IMR-90 (cell line): Measurements from ENCODE around the gene BAD. TPM values are rescaled to one million over a fixed set of nuclear protein-coding genes. Genes with fewer than 3 reads are reported as not detected.

Experiments
- ATAC-seq: fragments of 200-7000 bp; cut with Tn5 transposase; 2 replicates; pipeline ENCODE4 v1.9.1; 2020; ENCODE audit warnings: low read depth, mild to moderate bottlenecking, moderate library complexity
- BruUV-seq: library from RNA; stranded (reverse); fragments of 400-500 nt; replicated peaks from 2 replicates; lab custom pipeline; 2021; lab: Mats Ljungman, UMichigan
- CTCF ChIA-PET: fragments of 300-600 bp; formaldehyde crosslinking; extraction: SDS; loops from one replicate; lab custom pipeline; 2021; ENCODE audit warnings: antibody characterized with exemption; lab: Yijun Ruan, JAX
- POLR2A ChIA-PET: fragments of 300-600 bp; sonication (Branson Sonifier 250); formaldehyde crosslinking; loops from one replicate; lab custom pipeline; 2022; ENCODE audit warnings: antibody characterized with exemption; ENCODE audit not compliant: unreplicated experiment; lab: Charles Lee
- DNase-seq: peaks from one replicate; pipeline ENCODE4 v3.0.0; 2013
- H2AFZ ChIP-seq: replicated peaks from 2 replicates; pipeline ENCODE3; 2013; ENCODE audit warnings: low read length, mild to moderate bottlenecking; ENCODE audit not compliant: poor library complexity
- H2AK5ac ChIP-seq: 2 replicates; pipeline ENCODE4 v1.6.1; 2013; ENCODE audit warnings: low read depth, low read length, inconsistent platforms
- H2AK9ac ChIP-seq: replicated peaks from 2 replicates; pipeline ENCODE3; 2013; ENCODE audit warnings: mild to moderate bottlenecking, low read depth, low read length, moderate library complexity; ENCODE audit not compliant: poor library complexity
- H2BK120ac ChIP-seq: 2 replicates; pipeline ENCODE4 v1.6.1; 2013; ENCODE audit warnings: low read depth, low read length, inconsistent platforms
- H2BK15ac ChIP-seq: 3 replicates; pipeline ENCODE4 v1.6.1; 2013; ENCODE audit warnings: low read depth, low read length, inconsistent platforms
- H2BK20ac ChIP-seq: 2 replicates; pipeline ENCODE4 v1.6.1; 2013; ENCODE audit warnings: low read depth, mild to moderate bottlenecking, inconsistent platforms, low read length, moderate library complexity
- H2BK5ac ChIP-seq: 2 replicates; pipeline ENCODE4 v1.6.1; 2013; ENCODE audit warnings: mild to moderate bottlenecking, low read depth, low read length, inconsistent platforms; ENCODE audit not compliant: poor library complexity, severe bottlenecking
- H3K14ac ChIP-seq: replicated peaks from 2 replicates; pipeline ENCODE4 v1.6.1; 2013; ENCODE audit warnings: low read depth, low read length, inconsistent platforms
- H3K18ac ChIP-seq: 2 replicates; pipeline ENCODE4 v1.6.1; 2013; ENCODE audit warnings: low read depth, low read length, control low read depth
- H3K23ac ChIP-seq: 2 replicates; pipeline ENCODE4 v1.6.1; 2013; ENCODE audit warnings: low read depth, low read length, inconsistent platforms
- H3K27ac ChIP-seq: 2 replicates; pipeline ENCODE4 v1.5.1; 2013; ENCODE audit warnings: mild to moderate bottlenecking, control low read depth, low read length; ENCODE audit not compliant: insufficient read depth
- H3K27me3 ChIP-seq: 2 replicates; pipeline ENCODE4 v1.6.1; 2013; ENCODE audit warnings: low read length; ENCODE audit not compliant: control insufficient read depth, insufficient read depth
- H3K36me3 ChIP-seq: 2 replicates; pipeline ENCODE4 v1.6.1; 2013; ENCODE audit warnings: low read length, mixed read lengths; ENCODE audit not compliant: control insufficient read depth, insufficient read depth
- H3K4ac ChIP-seq: 2 replicates; pipeline ENCODE4 v1.6.1; 2013; ENCODE audit warnings: low read depth, low read length, inconsistent platforms
- H3K4me1 ChIP-seq: 2 replicates; pipeline ENCODE4 v1.6.1; 2013; ENCODE audit warnings: low read length, mixed read lengths; ENCODE audit not compliant: control insufficient read depth, insufficient read depth
- H3K4me2 ChIP-seq: 2 replicates; pipeline ENCODE4 v1.6.1; 2013; ENCODE audit warnings: low read depth, mild to moderate bottlenecking, control low read depth, low read length, moderate library complexity
- H3K4me3 ChIP-seq: 2 replicates; pipeline ENCODE4 v1.5.1; 2013; ENCODE audit warnings: low read depth, mild to moderate bottlenecking, control low read depth, low read length, moderate library complexity; ENCODE audit not compliant: insufficient read depth
- H3K56ac ChIP-seq: 2 replicates; pipeline ENCODE4 v1.6.1; 2013; ENCODE audit warnings: low read length, inconsistent platforms; ENCODE audit not compliant: insufficient read depth; ENCODE audit errors: extremely low read depth
- H3K79me1 ChIP-seq, 2 experiments: 2 replicates each; pipeline ENCODE4 v1.6.1; 2013; ENCODE audit warnings: low read length in 2 of 2, inconsistent platforms in 1 of 2, low read depth in 1 of 2
- H3K9ac ChIP-seq: 2 replicates; pipeline ENCODE4 v1.6.1; 2013; ENCODE audit warnings: low read depth, low read length, control low read depth
- H3K9me1 ChIP-seq: 2 replicates; pipeline ENCODE4 v1.6.1; 2013; ENCODE audit warnings: low read length, inconsistent platforms; ENCODE audit not compliant: insufficient read depth
- H3K9me3 ChIP-seq: 2 replicates; pipeline ENCODE4 v1.6.1; 2013; ENCODE audit warnings: low read length; ENCODE audit not compliant: control insufficient read depth, insufficient read depth
- H4K20me1 ChIP-seq: 2 replicates; pipeline ENCODE4 v1.6.1; 2013; ENCODE audit warnings: low read length, inconsistent platforms; ENCODE audit not compliant: insufficient read depth
- H4K5ac ChIP-seq: 2 replicates; pipeline ENCODE4 v1.6.1; 2013; ENCODE audit warnings: mild to moderate bottlenecking, low read depth, low read length, control low read depth
- H4K8ac ChIP-seq, 2 experiments: 2 replicates each; pipeline ENCODE4 v1.6.1; 2013; ENCODE audit warnings: low read depth in 2 of 2, low read length in 2 of 2, control low read depth in 1 of 2, inconsistent platforms in 1 of 2
- H4K91ac ChIP-seq: 2 replicates; pipeline ENCODE4 v1.6.1; 2013; ENCODE audit warnings: low read depth, low read length, inconsistent platforms; ENCODE audit not compliant: insufficient read depth
- BHLHE40 ChIP-seq: fragments of 150-350 bp; IDR thresholded peaks from 2 replicates; pipeline ENCODE4 v1.6.1; 2016; ENCODE audit warnings: mild to moderate bottlenecking, low read depth, low read length
- CEBPB ChIP-seq: IDR thresholded peaks from 2 replicates; pipeline ENCODE4 v1.6.1; 2012; ENCODE audit warnings: low read depth, low read length, improper control_type of control experiment
- CHD1 ChIP-seq: IDR thresholded peaks from 2 replicates; pipeline ENCODE4 v1.6.1; 2012; ENCODE audit warnings: low read depth, low read length, improper control_type of control experiment
- FOS ChIP-seq: fragments of 150-350 bp; IDR thresholded peaks from 2 replicates; pipeline ENCODE4 v1.6.1; 2016; ENCODE audit warnings: low read depth, low read length
- MAFK ChIP-seq: IDR thresholded peaks from 2 replicates; pipeline ENCODE4 v1.6.1; 2012; ENCODE audit warnings: low read depth, low read length, improper control_type of control experiment
- MAZ ChIP-seq: IDR thresholded peaks from 2 replicates; pipeline ENCODE4 v1.6.1; 2012; ENCODE audit warnings: low read depth, mild to moderate bottlenecking, low read length, improper control_type of control experiment, moderate library complexity, borderline replicate concordance
- MXI1 ChIP-seq: IDR thresholded peaks from 2 replicates; pipeline ENCODE4 v1.6.1; 2012; ENCODE audit warnings: low read depth, mild to moderate bottlenecking, low read length, moderate library complexity, borderline replicate concordance
- NFE2L2 ChIP-seq: fragments of 150-350 bp; IDR thresholded peaks from 2 replicates; pipeline ENCODE4 v1.6.1; 2016; ENCODE audit warnings: low read depth, mild to moderate bottlenecking, low read length
- POLR2A ChIP-seq: IDR thresholded peaks from 2 replicates; pipeline ENCODE4 v1.6.1; 2012; ENCODE audit warnings: mild to moderate bottlenecking, low read depth, low read length
- RAD21 ChIP-seq: IDR thresholded peaks from 2 replicates; pipeline ENCODE4 v1.6.1; 2012; ENCODE audit warnings: low read length, improper control_type of control experiment
- RCOR1 ChIP-seq: IDR thresholded peaks from 2 replicates; pipeline ENCODE4 v1.6.1; 2012; ENCODE audit warnings: mild to moderate bottlenecking, low read length, improper control_type of control experiment; ENCODE audit not compliant: insufficient replicate concordance
- RFX5 ChIP-seq: IDR thresholded peaks from 2 replicates; pipeline ENCODE4 v1.8.0; 2012; ENCODE audit warnings: low read depth, mild to moderate bottlenecking, low read length, moderate library complexity
- SMC3 ChIP-seq: fragments of 150-350 bp; IDR thresholded peaks from 2 replicates; pipeline ENCODE4 v1.6.1; 2016; ENCODE audit warnings: low read depth, mild to moderate bottlenecking, antibody characterized with exemption, low read length, moderate library complexity
- WGBS, 2 experiments: methylation state at CpG; one replicate each; pipeline versions ENCODE4 v1.1.5 to v1.1.7; 2013; ENCODE audit warnings: missing lambda C conversion rate in 2 of 2; ENCODE audit not compliant: insufficient read length in 1 of 2; ENCODE audit errors: extremely low coverage in 2 of 2; 5-methylcytosine and 5-hydroxymethylcytosine counted together
- dilution Hi-C: fragments of 300-500 bp; cut with HindIII; formaldehyde crosslinking; loops from one replicate; pipeline ENCODE4 v1.14.3; 2018; ENCODE audit warnings: low sequenced_read_pairs; ENCODE audit not compliant: unreplicated experiment
- in situ Hi-C: fragments of 300-500 bp; cut with MboI; formaldehyde crosslinking; loops from 3 replicates; pipeline ENCODE4 v1.14.3; 2019; ENCODE audit warnings: low sequenced_read_pairs, inconsistent platforms, mixed read lengths
- intact Hi-C: fragments of 100-400 bp; cut with micrococcal nuclease; formaldehyde crosslinking; loops from 2 replicates; pipeline ENCODE4 v1.10.0; 2022
- polyA plus RNA-seq, 3 experiments: library from polyadenylated mRNA; depleted of rRNA; stranded (reverse); fragments of >200 nt; gene quantifications; 2 replicates each; pipeline ENCODE4 v1.2.3, GENCODE V29; 2012; ENCODE audit warnings: low replicate concordance in 1 of 3
- total RNA-seq: library from RNA; depleted of rRNA; stranded (reverse); fragments of >200 nt; gene quantifications from 2 replicates; pipeline ENCODE4 v1.2.3, GENCODE V29; 2012
- TF ChIP-seq, protein P1 (sequence below): fragments of 150-350 bp; IDR thresholded peaks from 2 replicates; pipeline ENCODE4 v1.6.1; 2017; ENCODE audit warnings: mild to moderate bottlenecking, antibody characterized with exemption, low read length, low read depth
- TF ChIP-seq, protein P2 (sequence below): fragments of 150-350 bp; IDR thresholded peaks from 2 replicates; pipeline ENCODE4 v1.6.1; 2016; ENCODE audit warnings: low read depth, mild to moderate bottlenecking, low read length, moderate library complexity, borderline replicate concordance
- TF ChIP-seq, protein P3 (sequence below): conservative IDR thresholded peaks from 2 replicates; pipeline ENCODE4 v1.5.1; 2012; ENCODE audit warnings: mild to moderate bottlenecking, low read depth, low read length, improper control_type of control experiment

Gene BAD
- total and polyA plus RNA-seq, 2 of the 4 experiments (the other 2 are of a cell fraction) = 30.3 to 68.0 TPM

DNA sequence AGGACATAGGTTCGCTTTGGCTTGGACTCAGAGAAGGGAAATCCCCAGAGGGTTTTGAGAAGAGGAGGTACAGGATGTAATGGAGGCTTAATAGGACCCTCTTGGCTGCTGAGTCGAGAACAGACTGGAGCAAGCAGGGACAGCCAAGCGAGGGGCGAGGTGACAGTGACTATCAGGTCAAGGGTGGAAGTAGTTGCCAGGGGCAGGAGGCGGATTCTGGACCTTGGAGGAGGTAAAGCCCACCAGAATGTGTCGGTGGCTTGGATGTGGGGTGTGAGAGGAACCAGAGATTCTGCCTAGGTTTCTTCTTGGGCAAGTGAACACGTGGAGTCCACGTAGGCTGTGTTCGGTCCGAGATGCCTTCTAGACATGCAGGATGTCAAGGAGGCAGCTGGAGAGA, 28.5 kb upstream of the BAD start:
- Histone ChIP-seq H4K8ac (no peak overlapping the region), H2AFZ (no peak overlapping the region), H3K4me1 (no peaks in the 10 kb centered on the region), H3K4me2 (no peak overlapping the region), H3K4ac (no peak overlapping the region), H2BK5ac (no peak overlapping the region), H2BK20ac (no peak overlapping the region), H3K18ac (no peak overlapping the region), H2BK15ac (no peak overlapping the region), H3K4me3 (no peak overlapping the region), H2AK9ac (no peak overlapping the region), H2BK120ac (no peak overlapping the region), H3K36me3 (peaks cover 12% of the 10 kb centered on the region; the same call in 1 of the 2 replicates), H3K9me3 (no peaks in the 10 kb centered on the region), H3K14ac (no peak overlapping the region), H4K5ac (no peak overlapping the region), H3K27ac (no peak overlapping the region), H2AK5ac (no peak overlapping the region), H3K23ac (no peak overlapping the region), H3K79me1 (peaks cover 5 to 27% of the 10 kb centered on the region in 2 experiments), H3K9ac (no peak overlapping the region), H3K27me3 (no peaks in the 10 kb centered on the region), H3K9me1 (no peaks in the 10 kb centered on the region), H3K56ac (no peak overlapping the region), H4K20me1 (no peaks in the 10 kb centered on the region), H4K91ac (no peak overlapping the region)
- CTCF ChIA-PET = no interaction called here
- no TSS peak for BruUV-seq
- ATAC-seq (no peak), DNase-seq (no peak)
- POLR2A ChIA-PET = no interaction called here
- no peak for TF ChIP-seq NFE2L2
- no peak for TF ChIP-seq FOS
- TF ChIP-seq, protein P1, sequence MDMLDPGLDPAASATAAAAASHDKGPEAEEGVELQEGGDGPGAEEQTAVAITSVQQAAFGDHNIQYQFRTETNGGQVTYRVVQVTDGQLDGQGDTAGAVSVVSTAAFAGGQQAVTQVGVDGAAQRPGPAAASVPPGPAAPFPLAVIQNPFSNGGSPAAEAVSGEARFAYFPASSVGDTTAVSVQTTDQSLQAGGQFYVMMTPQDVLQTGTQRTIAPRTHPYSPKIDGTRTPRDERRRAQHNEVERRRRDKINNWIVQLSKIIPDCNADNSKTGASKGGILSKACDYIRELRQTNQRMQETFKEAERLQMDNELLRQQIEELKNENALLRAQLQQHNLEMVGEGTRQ = no peak
- TF ChIP-seq, protein P2, sequence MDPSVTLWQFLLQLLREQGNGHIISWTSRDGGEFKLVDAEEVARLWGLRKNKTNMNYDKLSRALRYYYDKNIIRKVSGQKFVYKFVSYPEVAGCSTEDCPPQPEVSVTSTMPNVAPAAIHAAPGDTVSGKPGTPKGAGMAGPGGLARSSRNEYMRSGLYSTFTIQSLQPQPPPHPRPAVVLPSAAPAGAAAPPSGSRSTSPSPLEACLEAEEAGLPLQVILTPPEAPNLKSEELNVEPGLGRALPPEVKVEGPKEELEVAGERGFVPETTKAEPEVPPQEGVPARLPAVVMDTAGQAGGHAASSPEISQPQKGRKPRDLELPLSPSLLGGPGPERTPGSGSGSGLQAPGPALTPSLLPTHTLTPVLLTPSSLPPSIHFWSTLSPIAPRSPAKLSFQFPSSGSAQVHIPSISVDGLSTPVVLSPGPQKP = no peak
- TF ChIP-seq MAZ = no peak
- TF ChIP-seq, protein P3, sequence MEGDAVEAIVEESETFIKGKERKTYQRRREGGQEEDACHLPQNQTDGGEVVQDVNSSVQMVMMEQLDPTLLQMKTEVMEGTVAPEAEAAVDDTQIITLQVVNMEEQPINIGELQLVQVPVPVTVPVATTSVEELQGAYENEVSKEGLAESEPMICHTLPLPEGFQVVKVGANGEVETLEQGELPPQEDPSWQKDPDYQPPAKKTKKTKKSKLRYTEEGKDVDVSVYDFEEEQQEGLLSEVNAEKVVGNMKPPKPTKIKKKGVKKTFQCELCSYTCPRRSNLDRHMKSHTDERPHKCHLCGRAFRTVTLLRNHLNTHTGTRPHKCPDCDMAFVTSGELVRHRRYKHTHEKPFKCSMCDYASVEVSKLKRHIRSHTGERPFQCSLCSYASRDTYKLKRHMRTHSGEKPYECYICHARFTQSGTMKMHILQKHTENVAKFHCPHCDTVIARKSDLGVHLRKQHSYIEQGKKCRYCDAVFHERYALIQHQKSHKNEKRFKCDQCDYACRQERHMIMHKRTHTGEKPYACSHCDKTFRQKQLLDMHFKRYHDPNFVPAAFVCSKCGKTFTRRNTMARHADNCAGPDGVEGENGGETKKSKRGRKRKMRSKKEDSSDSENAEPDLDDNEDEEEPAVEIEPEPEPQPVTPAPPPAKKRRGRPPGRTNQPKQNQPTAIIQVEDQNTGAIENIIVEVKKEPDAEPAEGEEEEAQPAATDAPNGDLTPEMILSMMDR = no peak
- TF ChIP-seq SMC3 = no peak
- TF ChIP-seq POLR2A = no peak
- TF ChIP-seq RCOR1 = no peak
- no peak for TF ChIP-seq BHLHE40
- TF ChIP-seq MXI1 = no peak
- TF ChIP-seq MAFK = no peak
- no peak for TF ChIP-seq RFX5
- no peak for TF ChIP-seq RAD21
- no peak for TF ChIP-seq CEBPB
- TF ChIP-seq CHD1 = no peak
- in situ Hi-C loops (no loop called here), dilution Hi-C loops (no loop called here), intact Hi-C loops (no loop called here)
- 91% methylated on average over 9 of the region's 10 CpGs; no CpG with 5 or more reads in 1 of the 2 experiments for WGBS, 2 experiments
